AG08395 (cell line): ENCODE results near the gene CASK.

Experiments used
- DNase-seq: peaks from one replicate; pipeline ENCODE4 v3.0.0; 2012; ENCODE audit warnings: mixed read lengths, low spot score

Gene CASK

DNA sequence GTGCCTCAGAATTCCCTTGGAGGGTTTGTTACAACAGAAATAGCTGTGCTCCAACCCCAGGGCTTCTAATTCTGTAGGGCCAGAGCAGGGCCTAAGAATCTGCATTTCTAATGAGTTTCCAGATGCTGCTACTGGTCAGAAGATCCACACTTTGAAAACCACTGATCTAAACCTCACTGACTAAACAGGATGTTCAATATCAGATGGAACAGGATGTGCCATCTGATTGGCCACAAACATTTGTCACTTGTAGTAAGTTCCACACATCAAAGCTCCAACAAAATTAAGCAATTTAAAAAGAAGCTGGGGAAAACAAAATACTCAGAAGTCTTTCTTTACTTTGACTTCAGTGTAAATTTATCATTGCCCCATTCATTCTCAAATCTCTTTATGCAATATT lies 14.3 kb downstream of the CASK start:
- DNase-seq: no peak

DNA sequence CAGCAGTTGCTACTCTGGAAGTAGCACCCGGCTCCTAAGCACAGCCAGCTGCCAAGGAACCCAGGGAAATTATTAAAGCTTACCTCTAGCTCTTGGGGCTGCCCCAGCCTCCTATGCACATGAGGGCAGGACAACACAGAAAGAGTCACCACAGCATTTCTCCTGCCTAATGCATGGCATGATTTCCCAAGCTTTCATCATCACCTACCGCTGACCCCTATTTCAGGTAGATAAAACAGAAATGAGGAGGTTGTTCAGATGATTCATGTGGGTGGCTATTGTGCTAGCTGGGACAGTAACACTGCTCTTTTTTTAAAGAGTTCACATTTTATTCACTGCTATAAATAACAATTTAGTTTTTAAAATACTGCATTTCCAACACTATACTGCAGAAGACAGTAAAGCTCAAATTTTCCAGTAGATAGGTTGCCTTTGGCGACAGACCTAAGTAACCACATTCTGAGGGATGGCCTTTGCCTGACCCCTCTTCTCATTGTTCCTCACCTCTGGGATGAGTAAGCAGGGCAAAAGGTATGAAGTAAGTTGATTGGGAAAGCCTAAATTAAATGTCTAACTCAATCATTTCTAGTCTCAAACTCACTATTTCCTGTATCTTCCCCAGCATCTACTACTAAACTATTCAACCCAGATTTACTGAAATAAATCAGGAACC lies 16.7 kb downstream of the CASK start:
- DNase-seq: no peak

DNA sequence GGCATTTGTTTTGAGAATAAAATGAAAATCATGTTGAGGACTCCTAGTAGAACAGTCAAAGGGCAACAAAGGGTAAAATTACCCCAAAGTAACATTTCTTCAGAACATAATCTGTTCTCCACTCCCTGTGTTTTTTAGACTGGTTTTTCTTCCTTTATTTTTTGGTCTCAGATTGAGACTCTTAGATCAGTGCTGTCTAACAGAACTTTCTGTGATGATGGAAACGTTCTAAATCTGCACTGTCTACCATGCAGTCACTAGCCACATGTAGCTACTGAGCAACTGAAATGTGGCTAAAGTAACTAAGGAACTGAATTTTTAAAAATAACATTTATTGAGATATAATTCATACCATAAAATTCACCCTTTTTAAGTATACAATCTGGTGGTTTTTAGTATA lies 19.8 kb downstream of the CASK start:
- DNase-seq: no peak

DNA sequence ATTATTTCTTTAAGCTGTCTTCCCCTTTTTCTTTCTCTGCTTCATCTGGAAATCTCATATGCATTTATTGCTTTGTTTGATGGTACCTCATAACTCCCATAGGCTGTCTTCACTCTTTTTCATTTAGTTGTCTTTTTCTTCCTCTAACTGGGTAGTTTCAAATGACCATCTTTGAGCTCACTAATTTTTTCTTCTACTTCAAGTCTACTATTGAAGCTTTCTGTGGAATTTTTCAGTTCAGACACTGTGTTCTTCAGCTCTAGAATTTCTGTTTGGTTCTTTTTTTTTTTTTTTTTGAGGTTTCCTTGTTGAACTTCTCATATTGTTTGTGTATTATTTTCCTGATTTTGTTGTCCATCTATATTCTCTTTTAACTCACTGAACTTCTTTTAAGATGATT lies 23.0 kb downstream of the CASK start:
- DNase-seq: no peak

DNA sequence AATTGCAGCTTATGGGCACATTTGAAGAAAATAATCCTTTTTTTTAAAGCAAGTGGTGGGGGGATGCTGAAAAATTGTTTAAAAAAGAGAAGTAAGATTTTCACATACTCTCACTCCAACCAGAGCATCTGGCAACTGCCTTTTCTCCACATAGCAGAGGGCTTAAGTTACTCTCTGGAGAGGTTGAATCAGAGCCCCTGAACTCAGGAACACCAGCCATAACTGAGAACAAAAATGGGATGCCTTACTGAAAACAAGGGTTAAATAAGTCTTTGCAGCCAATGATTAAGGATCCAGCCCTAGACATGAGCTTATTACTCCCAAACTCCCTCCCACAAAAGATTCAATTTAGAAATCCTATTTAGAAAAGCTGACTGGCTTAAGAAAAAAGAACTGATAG lies 27.5 kb downstream of the CASK start:
- no peak for DNase-seq

DNA sequence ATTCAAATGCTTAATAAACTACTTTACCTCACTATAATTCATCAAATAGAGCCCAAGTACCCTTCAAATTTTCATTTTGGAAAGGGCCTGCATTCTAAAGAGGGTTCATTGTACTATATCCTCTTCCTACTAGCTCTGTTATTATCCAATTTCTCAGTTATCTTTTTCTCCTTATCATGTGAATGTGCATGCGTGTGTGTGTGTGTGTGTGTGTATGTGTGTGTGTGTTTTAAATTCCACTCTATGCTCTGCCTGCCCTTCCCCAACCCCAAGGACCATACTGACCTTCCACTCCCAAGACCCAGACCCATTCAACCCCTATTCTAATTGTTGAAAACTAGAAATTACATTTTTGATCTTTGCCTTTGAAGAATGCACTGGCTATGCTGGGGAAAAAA lies 33.3 kb downstream of the CASK start:
- DNase-seq: no peak

DNA sequence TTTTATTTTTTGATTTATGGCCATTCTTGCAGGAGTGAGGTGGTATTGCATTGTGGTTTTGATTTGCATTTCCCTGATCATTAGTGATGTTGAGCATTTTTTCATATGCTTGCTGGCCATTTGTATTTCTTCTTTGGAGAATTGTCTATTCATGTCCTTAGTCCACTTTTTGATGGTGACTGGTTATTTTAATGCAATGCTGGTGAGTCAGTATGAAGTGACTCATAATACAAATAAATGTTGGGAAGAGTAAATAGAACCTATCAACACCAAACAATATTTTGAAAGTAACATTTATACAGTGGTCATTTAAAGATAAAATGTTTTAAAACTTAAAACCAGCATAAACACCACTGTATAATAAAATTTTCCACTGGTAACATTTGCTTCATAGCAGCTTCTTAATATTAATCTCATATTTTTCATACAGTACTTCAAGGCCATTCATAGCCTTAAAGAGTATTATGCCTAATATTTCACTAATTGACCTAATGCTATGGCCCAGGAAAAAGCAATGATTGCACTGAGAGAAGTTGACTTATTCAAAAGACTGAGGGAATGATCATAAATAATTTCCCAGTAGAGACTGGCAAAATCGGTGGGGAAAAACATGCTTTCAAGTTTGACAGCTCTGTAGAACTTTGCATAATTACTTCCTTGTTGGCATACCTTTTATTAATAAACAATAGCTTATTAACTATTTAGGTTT lies 33.9 kb downstream of the CASK start:
- DNase-seq: peak; percentile 11

DNA sequence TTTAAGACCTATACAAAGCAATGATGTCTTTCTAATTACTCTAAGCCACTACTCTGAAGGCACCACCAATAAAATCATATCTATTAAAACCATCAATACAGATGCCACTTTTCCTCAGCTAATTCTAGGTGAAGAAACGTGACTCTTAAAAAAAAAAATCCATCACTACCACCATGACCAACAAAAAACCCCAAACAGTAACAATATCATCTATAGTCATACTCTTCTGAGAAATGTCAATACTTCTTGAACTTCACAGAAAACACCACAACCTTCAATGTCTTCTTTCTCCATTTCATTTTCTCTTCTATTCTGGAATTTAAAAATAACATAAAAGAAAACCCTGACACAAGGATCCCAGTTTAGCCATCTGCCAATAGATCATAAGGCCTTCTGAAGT lies 35.7 kb downstream of the CASK start:
- DNase-seq: no peak

DNA sequence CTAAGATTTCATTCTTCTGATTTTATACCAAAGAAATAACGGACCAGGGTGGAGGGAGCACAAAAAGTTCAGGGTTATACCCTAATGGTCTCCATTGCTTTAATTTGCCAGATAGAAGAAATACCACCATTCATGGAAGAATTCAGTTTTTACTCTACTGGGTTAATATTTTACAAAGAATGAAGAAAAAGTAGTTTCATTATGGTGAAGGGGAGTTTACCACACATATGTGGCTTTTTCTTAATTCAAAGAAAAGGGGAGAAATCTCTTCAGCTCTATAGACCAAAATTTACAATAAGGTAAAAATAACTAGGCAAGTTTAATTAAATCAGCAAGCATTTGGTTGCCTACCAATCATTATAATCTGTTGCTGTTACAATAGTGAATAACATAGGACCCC lies 37.6 kb downstream of the CASK start:
- DNase-seq: no peak

DNA sequence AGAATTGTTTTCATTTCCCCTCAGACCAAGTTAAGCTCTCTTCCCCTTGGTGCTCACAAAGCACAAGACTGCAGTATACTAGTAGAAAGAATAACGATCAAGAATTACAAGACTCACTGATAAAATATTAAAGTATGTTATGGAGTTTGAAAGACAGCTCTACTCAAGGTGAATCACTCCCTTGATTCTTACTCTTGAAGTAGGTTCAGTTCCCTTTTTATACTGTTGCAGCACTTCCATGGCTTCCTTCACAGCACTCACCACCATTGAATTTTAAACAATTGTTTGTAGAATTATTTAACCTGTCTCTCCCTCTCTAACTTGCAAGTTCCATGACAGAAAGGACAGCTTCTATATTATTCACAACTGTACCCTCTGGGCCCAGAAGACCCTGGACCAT lies 42.2 kb downstream of the CASK start:
- DNase-seq: no peak

DNA sequence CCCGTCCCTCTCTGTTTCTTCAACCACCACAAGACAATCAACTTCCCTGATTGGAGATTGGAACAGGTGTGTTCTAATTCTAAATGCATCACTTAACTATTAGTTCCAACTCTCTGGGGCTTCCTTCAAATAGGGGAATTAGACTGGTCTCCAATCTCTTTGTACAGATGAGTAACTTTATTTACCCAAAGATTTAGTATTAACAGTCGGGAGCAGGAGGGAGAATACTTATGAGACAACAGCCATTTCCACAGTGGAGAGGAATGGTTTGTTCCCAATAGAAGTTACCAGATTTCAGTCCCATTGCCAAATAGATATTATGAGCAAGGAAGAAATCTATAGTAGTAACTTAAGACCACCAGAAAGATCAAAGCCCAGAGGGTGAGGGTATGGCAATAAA lies 46.2 kb downstream of the CASK start:
- no peak for DNase-seq

DNA sequence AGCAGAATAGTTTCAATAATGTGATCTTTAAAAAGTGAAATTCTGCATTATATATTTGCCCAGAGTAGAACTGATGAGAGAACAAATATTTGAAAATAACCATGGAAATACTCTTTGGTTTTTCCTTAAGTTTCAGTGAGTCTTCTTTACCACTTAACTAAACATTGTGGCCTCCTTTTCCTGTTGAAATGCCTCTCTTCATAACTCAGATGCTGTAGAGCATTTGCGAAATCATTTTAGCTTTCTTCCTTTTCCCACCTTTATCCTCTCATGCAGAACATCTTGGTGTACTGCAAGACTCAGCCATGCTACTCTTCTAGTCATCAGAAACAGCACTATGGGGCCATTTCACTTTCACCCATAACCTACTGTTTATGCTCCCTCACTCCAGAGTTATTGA lies 48.2 kb downstream of the CASK start:
- no peak for DNase-seq

DNA sequence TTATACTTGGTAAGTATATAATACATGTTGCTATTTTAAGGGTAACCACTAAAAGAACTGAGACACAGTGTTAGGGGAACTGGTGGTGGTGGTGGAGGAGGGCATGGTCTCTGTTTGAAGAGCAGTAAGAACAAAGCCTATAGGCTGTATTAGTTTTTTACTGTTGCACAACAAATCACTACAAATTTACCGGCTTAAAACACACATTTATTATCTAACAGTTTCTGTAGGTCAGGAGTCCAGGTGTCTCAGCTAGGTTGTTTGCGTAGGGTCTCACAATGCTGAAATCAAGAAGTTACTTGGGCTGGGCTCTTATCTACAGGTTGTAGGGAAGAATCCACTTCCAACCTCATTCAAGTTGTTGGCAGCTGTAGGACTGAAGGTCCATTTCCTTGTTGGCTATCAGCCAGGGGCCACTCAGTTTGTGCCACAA lies 52.6 kb downstream of the CASK start:
- DNase-seq: no peak

DNA sequence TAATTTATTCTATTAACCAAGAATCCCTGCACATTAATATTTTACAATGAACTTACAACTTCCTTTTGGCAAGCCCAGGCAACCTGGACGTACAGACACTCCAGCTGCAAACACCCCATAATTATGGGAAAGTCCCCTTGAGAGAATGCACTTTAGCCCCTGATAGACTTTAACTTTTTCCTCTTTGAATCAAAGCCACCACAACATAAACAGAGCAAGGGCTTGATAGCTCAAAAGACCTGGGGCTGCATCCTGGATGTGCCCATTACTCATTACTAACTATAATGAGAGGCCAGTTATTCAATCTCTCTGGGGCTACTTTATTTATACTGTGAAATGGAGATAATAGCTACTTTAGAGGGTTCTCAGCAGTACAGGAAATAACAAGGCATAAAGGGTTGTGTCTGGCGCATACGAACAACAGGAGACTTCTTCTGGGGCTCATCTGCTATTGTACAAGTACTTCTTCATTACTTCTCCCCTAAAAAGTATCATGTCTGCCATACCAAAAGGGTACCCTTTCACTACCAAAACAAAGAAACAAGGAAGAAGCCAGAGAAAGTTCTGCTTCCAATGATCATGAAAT lies 54.9 kb downstream of the CASK start:
- no peak for DNase-seq

DNA sequence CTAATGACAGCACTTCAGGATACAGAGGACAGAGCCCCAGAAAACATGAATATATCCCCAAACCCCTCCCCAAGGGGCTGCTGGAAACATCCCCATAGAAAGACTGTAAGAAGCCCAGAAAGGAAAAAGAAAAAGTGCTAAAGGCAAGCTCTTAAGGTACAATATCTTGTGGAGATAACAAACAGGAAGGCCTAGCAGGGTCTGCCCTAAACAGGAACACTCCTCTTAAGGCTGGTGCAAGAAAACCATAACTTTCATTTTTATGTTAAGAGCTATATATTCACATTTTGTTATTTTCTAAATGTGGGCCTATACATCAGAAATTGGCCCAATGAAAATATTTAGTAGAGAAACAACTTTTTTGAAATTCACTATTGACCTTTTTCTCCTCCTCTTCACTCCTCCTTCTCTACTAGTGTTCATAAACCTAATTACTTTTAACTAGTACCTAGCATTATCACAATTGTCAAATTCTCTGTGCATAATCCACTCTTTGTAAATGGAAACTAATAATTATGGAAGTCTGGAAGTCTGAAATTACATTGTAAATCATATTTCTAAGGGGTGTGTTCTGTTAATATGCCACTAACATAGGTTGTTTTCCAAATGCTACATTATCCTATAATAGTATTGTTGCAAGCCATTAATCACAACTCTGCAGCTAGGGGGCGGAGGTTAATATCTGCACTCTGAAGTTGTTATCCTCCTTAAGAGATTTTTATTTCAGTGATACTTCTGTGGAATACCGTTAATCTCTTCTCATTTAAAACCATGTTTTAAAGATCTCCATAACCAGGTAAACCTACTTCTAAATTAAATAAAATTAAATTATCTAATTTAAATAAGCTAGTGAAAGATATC lies 59.8 kb downstream of the CASK start:
- no peak for DNase-seq

DNA sequence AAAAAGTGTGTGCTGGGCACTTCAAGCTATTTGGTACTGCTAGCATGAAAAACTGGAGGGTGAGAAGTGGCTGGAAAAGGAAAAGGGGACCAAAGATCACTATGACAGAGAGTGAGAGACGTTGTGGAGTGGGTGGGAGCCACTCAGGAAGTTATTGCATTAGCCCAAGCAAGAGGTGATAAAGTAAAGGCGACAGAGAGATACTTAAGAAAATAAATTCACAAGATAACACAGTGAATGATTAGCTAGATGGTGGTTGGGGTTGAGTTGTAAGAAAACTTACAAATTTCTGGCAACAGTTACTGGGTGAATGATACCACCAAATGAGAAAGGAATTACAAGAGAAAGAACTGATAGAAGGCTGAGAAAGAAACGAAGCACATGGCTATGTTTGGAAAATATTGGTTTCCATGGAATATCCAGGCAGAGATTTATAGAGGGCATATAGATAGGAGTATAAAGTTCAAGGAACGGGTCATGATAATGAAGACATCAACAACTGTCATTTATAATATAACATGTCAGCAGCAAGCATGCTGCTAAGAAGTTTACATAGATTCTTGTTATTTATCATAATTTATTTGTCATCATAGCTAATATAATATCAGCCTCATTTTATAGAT lies 60.7 kb downstream of the CASK start:
- no peak for DNase-seq

DNA sequence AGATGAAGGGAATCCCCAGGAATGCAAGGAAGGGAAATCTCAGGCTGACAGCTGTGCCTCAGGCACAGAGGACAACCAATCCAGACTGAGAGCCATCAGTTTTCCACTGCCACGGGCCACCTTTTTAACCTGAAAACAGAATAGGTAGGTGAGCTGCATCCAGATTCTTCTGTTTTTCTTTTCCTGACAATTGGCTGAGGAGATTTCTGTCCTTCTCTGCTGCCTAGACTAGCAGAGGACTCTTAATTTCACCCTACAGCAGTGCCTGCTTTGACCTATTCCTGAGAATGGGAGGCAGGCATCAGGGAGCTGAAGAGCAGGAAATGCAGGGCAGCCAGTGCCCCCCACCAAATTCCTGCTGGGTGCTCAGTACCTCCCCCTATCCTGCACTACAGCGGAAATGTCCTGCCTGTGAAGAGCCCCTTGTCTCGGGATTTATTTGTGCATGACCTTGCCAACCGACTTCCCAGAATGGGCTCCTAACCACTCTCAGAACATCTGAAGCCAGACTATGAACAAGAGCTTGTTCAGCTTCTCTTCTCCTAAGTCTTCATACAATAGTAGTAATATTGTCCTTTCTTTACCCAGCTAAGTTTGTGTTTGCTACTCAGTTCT lies 65.1 kb downstream of the CASK start:
- no peak for DNase-seq

DNA sequence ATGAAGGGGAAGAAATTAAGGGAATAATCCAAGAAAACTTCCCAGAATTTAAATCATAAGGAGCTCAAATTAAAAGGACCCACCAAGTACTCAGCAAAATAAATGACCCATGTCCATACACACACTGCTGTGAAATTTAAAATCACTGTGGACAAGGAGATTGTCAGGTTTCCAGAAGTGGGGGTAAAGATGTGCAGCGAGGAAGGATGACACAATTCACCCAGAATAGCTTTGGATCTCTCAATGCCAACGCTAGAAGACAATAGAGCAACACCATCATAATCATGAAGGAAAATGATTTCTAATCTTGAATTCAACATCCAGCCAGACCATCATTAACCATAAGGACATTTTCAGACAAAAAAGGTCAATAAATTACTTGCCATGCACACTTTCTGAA lies 65.7 kb downstream of the CASK start:
- no peak for DNase-seq

DNA sequence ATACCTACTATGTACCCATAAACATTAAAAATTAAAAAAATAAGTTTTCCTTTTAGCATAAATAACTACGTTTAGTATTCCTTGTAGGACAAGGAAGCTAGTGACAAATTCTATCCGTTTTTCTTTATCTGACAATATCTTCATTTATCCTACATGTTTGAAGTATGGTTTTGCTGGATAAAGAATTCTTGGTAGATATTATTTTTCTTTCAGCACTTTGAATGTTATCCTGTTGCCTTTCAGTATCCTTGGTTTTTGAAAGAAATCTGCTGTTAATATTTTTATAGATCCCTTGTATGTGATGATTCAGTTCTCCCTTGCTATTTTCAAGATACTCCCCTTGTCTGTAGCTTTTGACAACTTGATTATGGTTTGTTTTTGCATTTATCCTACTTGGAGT lies 76.6 kb downstream of the CASK start:
- DNase-seq: no peak

DNA sequence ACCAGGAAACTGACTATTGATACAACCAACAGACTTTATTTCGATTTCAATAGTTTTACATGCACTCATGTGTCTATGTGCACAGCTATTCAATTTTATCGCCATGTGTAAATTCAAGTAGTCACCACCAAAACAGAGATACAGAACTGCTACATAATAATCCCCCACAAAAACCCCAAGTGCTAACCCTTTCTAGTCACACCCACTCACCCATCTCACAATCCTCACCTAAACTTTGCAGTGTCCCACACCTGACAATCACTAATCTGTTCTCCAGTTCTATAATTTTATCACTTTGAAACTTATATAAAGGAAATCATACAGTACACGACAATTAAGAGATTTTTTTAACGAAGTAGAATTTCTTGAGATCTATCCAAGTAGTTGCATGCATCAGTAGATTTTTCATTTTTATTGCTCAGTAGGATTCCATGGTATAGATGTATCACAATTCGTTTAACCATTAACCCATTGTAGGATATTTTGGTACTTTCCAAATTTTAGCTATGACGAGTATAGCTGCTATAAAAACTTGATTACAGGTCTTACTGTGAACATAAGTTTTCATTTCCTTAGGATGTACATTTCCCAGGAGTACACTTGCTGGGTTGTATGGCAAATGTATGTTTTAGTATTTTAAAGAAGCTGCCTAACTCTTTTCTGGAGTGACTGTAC lies 85.9 kb downstream of the CASK start:
- DNase-seq: no peak

DNA sequence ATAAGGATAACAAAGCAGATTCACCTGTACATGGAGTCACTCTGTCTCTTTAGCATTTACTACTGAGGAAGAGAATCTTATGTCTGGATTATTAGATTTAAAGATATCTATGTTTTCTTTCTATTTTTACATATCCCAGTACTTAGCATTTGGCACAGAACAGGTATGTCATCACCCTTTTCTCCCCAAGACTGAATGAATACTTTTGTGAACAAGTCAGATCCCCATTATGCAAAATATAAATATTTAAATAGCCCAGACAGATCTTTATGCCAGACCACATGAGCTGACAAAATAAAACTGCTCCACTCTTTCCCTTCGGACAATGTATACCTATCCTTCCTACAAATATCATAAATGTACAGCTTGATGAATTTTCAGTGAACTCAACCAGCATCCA lies 94.5 kb downstream of the CASK start:
- DNase-seq: no peak
